SIG-M5 treated with dmso at 0.1 percent for 504 hours (cell line): ENCODE results near the gene WASHC3.
"Not testable (repeated sequence)": the region's sequence is repeated elsewhere in the genome, so short reads cannot be mapped to it uniquely, and the experiment has no call there.

Experiments used
- DNase-seq: peaks from one replicate; lab custom pipeline; 2025; ENCODE audit not compliant: unreplicated experiment; lab: John Stamatoyannopoulos, UW

Gene WASHC3

DNA sequence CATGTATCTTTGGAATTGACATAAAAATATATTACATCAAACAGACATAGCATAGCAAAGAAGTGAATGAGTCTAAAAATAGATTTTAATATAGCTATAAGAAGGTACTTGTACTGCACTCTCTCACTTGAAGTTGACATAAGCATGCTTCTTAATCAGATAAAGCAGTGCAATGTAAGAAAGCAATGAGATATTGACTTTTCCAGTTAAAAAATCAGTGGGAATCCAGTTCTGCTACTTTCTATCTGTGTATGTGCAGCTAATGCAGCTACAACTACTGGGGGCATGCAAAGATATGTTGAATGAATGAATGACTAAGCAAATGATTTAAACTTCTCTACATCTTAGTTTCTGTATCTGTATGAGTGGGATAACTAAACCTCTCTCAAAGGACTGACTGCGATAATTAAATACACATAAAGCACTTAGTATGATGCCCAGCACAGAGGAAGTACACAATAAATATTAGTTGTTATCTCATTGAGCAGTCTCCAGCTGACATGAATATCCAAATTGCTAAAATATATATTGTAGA, 10.3 kb downstream of the WASHC3 start:
- DNase-seq = peak; percentile 62

DNA sequence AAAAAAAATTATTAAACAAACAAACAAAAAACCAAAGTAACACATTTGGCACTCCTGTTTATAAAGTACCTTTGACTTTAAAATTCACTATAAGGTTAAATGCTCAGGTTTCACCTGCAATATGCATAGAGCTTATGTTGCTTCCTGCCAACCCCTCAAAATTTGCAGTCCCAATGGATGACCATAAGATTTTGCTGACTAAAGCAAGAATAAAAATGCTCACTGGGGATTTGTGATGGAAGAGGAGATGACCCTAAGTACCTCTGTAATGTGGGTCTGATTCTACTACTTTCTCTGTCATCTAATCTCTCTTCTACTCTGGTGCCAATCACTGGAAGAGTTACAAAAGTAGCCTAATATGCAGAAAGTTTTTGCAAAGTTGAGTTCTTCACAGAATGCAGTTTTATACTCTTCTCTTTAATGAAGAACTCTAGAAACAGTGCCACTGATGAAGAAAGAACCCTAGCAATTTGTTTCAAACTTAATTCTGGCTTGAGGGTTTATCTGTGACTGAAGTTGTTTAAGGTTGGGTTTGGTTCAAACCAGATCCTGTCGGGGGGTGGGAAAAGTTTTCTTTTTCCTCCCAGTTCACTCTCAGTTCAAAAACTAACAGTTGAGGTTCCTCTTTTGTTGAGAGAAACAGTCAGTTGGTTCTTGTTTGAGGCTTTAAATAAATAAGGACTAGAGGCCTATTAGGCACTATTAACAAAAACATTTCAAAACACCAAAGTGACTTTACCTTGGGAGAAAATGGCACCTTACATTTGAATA, 10.9 kb downstream of the WASHC3 start:
- DNase-seq = peak; percentile 62

DNA sequence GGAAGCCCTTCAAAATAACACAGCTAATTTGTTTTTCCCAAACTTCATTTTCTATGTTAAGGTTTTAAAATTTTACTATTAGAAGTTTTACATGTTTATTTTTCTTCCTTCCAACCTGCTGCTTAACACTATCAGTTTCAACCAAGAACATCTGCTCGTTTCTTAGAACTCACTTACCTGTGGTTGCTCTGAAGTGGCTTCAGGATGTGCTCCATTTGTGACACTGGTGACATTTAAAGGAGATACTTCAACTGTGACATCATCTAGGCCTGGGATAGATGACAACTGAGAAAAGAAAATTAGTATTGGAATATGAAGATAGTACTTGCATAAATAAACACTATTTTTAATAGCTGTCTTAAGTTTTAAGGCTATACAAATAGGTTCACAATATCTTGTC, 17.9 kb downstream of the WASHC3 start:
- no peak for DNase-seq

DNA sequence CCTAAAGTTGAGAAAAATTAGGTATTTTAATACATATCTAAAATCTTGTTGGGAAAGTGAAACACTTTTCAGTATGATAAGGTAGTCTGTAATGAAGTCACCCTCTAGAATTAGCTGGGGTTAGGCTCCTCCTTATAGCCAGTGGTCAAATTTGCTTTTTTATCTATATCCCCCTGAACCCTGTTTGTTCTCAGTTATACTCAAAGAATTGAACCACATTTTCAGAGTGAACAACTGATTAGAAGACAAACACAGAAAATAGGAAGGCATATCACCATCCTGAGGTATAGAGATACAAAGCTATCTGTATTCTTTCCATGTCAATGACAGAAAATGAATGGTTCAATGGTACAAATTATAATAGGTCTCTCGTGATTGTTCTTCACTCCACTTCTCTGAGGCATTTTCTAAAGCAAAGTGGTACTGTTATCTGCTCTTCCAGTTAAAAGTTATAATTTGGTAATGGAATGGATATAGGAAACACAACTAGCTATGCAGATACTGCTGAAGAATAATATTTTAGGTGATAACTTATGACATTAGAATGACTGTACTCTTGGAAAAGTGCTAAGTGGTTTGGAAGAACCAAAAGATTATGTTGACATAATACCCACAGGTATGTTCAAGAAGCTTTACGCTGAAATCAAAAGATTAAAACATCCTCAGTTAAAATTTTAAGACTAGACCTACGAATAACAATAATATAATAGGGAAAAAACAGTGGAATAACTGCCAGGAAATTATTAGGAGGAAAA, 27.6 kb downstream of the WASHC3 start:
- no peak for DNase-seq

DNA sequence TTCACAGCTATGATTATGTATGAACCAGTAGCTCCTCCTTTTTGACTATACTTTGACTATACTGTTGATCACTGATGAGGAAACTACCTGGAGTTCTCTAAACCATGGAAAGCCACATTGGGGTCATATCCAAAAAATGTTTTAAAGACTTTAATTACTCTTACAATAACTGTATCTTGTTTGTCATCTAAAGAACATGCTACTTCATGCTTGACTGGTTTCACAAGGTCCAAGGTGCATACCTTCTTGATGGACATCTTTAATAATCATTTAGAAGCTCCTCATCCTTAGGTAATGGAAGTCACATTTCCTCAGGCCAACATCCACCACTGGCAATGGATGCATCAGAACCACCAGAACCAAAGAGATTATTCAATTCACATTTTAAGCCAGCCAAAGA, 29.9 kb downstream of the WASHC3 start:
- DNase-seq = no peak

DNA sequence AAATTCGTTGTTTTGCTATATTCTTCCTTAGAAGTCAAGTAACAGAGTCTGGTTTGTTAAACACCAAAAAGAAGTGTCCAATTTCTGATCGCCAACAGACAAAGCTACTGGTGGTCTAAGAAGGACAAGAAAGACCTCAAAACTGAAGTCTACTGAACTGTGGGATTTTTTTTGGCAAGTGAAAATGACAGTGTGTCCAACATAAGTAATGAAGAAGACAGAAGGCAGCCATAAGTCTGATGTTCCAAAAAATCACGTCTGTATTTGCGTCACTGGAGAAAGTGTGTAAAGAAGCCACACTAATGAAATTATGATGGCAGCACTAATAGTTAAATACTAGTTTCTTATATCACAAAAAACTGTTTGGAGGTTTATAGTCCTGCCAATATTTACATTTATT, 32.6 kb downstream of the WASHC3 start:
- no peak for DNase-seq

DNA sequence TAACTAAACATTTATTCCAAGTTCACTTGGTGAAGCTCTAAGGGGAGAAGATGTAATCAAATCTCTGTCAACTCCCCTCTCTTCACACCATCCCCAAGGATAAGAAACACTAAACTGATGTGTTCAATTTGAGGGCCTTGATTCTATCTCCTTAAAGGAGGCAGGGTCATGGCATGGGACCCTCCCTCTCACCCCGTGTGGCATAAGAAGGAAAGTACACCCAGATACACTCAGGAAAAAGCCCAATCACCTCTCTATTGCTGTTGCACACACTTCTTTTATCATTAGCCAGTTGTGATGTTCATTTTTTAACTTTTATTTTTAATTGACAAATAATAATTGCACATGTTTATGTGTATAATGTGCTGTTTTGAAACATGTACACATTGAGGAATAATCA, 35.1 kb downstream of the WASHC3 start:
- DNase-seq = no peak

DNA sequence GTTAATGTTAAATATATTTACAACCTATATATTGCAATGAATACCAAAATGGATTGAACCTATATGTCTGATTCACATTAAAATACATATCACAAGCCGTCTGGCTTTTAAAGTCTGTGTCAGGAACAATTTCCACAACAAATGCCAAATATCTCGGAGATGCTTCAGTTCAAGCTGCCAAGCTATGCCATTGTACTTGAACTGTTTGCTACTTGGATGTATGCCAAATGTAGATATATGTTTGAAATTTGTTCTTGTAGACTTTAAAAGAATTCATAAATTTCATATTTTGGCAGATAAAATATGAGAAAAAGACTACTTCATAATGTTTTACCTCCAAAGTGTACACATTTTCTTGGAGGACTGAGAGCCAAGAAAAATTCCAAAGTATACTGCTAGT, 37.0 kb downstream of the WASHC3 start:
- DNase-seq = no peak

DNA sequence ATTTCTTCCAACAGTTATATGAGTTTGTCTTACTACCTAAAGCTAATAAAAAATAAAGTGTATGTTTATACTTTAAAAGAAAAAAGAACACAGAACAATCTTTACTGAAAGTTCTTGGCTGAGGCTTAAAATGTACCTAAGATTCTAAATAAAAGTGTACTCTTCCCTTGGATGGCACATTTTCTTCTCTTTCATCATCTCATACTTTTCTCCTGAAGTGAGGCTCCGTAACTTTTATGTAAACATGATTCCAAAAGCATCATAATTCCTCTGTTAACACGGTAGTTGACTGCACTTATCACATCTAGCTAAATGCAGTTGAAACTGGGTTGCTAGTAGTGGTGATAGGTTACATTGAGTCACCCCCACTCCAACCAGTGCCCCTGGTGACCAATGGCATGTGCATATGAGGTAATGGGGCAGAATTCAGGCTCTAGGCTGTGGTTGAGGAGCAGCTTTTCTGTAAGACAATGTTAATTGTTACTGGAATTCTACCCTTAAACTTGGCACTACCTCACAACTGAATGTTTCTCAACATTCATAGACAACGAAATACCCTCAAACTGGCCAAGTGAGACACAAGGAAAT, 38.4 kb downstream of the WASHC3 start:
- no peak for DNase-seq

DNA sequence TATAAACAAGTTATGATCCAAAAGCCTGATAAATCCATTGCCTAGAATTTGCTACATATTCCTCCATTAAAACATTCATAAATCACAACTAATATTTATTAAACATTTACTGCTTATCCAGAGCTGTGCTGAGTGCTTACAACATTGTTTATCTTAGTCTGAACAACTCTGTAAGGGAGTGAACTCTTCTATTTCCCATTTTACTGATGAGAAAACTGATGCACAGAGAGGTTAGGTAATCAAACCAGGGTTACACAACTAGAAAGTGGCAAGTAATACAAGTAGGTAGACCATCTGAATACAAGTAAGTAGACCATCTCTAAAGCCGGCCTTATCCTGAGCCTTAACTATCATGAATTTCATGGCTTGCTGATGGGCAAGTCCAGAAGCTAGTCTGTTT, 39.5 kb downstream of the WASHC3 start:
- peak; percentile 11 for DNase-seq

DNA sequence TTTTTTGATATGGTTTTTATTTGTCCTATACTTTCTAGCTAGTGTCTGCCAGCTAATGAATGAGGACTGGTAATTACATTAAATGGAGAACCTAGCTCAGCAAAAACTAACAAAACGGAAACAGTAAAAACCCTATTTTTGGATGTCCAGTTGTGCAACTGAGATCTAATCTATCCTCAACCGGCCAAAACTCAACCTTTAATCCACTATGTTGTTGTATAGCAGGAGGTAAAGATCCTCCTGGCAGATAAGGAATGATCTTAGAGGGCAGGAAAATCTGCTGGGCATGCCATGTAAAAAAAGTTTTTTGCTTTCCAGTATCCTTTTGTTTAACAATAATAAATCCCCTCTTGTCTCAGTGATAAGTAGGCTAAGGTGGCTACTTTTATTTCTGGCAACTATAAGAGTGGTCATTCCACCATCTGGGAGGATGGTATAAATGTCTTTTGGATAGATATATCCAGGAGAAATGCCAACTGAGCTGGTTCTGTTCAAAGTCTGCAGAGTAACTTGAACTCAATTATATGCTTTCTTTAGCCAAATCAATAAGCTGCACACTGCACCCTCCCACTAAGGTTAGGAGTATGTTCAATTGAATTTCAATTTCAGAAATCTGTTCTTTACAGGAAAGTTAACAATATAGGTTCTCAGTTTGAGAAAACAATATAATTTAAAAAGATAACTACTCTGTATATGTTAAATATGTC, 40.1 kb downstream of the WASHC3 start:
- DNase-seq = peak; percentile 72

DNA sequence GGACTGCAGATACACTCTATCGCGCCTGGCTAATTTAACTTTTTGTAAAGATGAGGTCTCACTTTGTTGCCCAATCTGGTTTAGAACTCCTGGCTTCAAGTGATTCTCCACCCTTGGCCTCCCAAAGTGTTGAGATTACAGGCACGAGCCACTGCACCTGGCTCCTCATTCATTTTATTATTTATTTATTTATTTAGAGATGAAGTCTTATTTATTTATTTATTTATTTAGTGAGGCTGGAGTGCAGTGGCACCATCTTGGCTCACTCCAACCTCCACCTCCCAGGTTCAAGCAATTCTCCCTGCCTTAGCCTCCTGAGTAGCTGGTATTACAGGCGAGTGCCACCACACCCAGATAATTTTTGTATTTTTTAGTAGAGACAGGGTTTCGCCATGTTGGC, 43.2 kb downstream of the WASHC3 start:
- not testable (repeated sequence) for DNase-seq

DNA sequence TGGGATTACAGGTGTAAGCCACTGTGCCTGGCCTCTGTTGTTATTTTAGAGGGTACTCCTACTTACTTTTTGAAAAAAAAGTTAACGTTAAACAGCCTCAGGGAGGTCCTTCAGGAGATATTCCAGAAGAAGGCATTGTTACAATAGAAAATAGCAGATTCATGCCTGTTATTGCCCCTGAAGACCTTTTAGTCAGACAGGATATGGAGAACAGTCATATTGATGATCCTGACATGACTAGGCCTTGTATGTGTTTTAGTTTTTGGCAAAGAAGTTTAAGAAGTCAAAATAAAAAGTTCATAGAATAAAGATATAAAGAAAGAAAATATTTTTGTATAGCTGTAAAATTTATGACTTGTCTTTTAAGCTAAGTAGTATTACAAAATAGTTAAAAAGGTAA, 45.3 kb downstream of the WASHC3 start:
- DNase-seq = no peak

DNA sequence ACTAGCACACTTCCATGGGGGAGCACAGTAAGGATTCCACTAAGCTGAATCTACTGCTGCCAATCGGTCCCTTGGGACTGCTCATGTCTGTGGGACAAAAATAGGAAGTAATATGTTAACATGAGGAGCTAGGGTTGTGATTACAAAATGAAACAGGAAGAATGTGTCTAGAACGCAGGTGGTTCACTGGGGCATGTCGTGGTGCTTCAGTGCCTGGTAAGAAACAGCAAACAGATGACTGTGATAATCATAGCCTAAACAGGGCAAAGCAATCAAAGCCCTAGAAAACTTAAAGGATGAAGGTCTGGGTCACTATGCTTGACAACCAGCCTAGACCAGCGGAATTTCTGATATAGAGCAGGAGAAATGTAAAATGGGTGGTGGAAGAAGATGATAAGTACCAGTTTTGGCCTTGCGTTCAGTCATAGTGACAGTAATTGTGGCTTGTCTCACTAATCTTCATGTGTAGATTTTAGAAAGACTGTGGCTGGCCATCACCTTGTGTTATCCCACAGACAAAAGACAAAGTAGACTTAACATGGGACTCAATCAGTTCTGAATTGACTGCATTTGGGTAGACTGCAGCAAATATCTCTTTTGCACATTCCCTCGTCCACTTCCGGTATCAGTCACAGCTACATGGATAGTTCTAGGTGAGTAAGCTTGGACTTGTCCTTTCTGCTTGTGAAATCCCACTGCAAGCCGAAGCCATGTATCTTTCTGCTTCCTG, 51.4 kb downstream of the WASHC3 start:
- DNase-seq = peak; percentile 90

DNA sequence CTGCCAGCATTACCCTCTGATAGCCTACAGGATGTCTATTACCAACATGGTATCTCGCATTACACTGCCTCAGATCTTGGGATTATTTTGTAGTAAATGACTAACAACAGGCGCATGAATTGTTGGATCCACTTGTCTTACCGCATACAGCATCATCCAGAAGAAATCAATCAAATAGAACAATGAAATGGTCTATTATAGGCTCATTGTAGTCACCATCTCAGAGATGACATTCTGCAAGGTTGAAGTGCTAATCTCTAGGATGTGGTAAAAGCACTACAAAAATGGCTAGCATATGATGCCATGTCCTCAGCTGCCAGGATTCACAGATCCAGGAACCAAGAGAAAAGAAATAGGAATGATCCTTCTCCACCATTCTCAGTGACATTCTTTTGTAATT, 52.0 kb downstream of the WASHC3 start:
- no peak for DNase-seq

DNA sequence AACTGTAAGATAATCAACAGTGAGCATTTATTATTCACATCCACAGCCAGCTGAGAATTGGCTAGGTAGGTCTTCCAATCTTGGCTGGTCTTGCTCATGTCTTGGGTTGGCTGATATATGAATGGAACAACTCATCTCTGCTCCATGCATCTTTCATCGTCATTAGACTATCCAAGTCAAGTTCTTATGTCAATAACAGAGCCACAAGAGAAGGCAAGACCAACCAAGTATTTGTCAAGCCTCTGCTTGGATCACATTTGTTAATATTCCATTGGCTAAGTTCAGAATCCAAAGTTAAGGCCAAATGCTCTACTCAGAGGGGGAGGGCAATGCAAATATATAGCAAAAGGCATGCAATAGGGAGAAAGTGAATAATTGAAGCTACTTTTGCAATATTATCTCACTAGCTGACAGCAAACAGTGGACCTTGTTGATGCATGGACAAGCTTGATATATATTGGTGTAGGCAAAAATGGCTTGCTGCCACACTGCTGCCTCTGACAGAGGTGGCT, 53.1 kb downstream of the WASHC3 start:
- DNase-seq = no peak

DNA sequence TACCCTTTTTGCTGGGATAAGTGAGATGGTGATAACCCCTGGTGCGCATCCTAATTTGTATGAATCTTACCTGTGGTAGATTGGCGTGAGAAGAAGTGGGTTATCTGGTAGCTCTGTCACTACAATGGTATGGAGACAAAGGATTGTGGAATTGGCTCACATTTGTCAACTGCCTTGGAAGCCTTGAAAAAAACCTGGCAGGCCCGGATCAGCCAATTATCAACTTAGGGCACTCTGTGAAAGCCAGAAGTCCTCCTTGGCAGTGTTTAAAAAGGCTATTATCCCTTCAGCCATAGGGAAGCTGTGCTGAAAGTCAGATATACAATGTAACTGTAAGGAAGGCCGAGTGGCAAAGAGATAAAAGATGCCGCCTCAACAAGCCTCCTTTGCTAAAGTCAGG, 56.5 kb downstream of the WASHC3 start:
- DNase-seq = no peak

DNA sequence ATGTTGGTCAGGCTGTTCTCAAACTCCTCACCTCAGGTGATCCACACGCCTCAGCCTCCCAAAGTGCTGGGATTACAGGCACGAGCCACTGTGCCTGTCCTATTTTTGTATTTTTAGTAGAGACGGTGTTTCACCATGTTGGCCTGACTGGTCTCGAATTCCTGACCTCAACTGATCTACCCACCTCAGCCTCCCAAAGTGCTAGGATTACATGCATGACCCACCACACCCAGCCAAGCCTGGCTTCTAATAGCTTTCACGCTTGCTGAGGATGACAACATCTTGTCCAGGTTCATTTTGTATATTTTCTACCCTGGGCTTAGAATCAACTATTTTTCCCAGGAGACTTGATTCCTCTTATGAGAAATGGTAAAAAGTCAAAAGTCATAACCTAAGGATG, 64.7 kb downstream of the WASHC3 start:
- no peak for DNase-seq

DNA sequence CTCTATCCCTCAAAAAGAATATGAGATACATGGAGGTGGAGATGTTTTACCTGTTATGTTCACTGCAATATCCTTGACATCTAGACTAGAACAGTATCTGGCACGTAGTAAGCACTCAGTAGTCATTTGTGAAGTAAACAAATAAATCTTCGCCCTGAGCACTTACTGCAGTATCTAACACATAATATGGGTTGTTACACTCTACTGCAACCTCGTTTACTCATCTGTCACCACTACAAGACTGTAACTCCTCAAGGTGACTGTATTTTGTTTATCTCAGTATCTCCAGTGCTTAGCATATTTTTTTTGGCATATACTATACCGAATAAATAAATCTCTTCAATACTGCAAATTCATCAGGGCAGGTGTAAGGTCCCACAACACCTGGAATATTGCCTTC, 66.1 kb downstream of the WASHC3 start:
- DNase-seq = no peak

DNA sequence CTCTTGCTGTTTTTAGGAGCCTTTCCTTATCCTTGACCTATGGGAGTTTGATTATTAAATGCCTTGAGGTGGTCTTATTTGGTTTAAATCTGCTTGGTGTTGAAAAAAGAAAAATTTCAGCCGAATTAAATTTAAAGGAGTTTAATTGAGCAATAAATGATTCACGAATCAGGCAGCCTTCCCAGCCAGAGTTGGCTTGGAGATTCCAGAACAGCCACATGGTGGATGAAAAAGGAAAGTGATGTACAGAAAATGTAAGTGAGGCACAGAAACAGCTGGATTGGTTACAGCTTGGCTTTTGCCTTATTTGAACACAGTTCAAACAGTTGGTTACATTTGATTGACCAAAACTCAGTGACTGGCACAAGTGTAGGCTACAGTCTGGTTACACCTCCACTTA, 69.7 kb downstream of the WASHC3 start:
- DNase-seq = no peak

DNA sequence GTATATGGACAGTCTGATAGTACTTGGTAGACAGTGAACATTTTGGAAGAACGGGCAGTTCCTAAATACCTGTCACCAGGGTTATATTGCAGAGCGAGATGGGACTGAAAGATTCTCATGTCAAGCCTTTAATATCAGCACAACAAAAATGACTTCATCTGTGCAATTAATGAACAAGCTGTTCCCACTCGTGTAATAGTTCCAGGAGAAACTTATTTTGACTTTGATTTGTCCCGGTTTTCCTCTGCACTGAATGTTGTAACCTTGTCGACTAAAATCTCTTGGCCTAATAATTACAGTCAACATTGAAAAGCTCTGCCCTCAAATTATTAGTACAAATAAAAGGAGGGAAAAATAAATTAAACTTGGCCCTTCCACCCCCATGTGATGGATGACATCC, 79.5 kb downstream of the WASHC3 start:
- DNase-seq = no peak
